Caco-2 (cell line): ENCODE measurements around the gene BACH2. TPM values are rescaled to one million over a fixed set of nuclear protein-coding genes. Genes with fewer than 3 reads are reported as not detected.

Experiments used
- BruUV-seq: library from RNA; stranded (reverse); fragments of 400-500 nt; replicated peaks from 2 replicates; lab custom pipeline; 2021; lab: Mats Ljungman, UMichigan
- CTCF ChIA-PET: fragments of 300-600 bp; sonication (Branson Sonifier 250); formaldehyde crosslinking; loops from one replicate; lab custom pipeline; 2022; ENCODE audit warnings: antibody characterized with exemption; lab: Charles Lee
- POLR2A ChIA-PET: fragments of 300-600 bp; sonication (Branson Sonifier 250); formaldehyde crosslinking; loops from one replicate; lab custom pipeline; 2022; ENCODE audit warnings: antibody characterized with exemption; lab: Charles Lee
- DNase-seq, 2 experiments: peaks; one replicate each; pipeline versions ENCODE4 v3.0.0 to v3.0.0-alpha.2; 2020 to 2022
- H3K27me3 ChIP-seq: replicated peaks from 2 replicates; pipeline ENCODE4 v1.6.0; 2011; ENCODE audit warnings: low read length; ENCODE audit not compliant: control insufficient read depth, insufficient read depth
- H3K36me3 ChIP-seq: 2 replicates; pipeline ENCODE4 v1.5.1; 2011; ENCODE audit warnings: low read length; ENCODE audit not compliant: control insufficient read depth, insufficient read depth
- H3K4me1 ChIP-seq: fragments of 250-450 bp; sonication (Bioruptor Pico); 2 replicates; pipeline ENCODE4 v1.5.1; 2020; ENCODE audit warnings: mild to moderate bottlenecking
- H3K4me3 ChIP-seq: 2 replicates; pipeline ENCODE4 v1.5.1; 2011; ENCODE audit warnings: low read depth, mild to moderate bottlenecking, control low read depth, low read length
- H3K9me3 ChIP-seq: fragments of 250-450 bp; sonication (Bioruptor Pico); 2 replicates; pipeline ENCODE4 v1.5.1; 2020; ENCODE audit warnings: mild to moderate bottlenecking, moderate library complexity
- H3K27ac Mint-ChIP-seq: one replicate; pipeline ENCODE4 v1.8.0; 2022; ENCODE audit warnings: mixed read lengths; ENCODE audit not compliant: unreplicated experiment
- H3K27me3 Mint-ChIP-seq: one replicate; pipeline ENCODE4 v1.8.0; 2022; ENCODE audit warnings: mixed read lengths; ENCODE audit not compliant: insufficient read depth, unreplicated experiment
- H3K36me3 Mint-ChIP-seq: one replicate; pipeline ENCODE4 v1.8.0; 2022; ENCODE audit warnings: mild to moderate bottlenecking, mixed read lengths; ENCODE audit not compliant: insufficient read depth, unreplicated experiment
- H3K4me1 Mint-ChIP-seq: one replicate; pipeline ENCODE4 v1.8.0; 2022; ENCODE audit warnings: low read depth, mixed read lengths; ENCODE audit not compliant: unreplicated experiment
- H3K4me3 Mint-ChIP-seq: one replicate; pipeline ENCODE4 v1.8.0; 2022; ENCODE audit warnings: mild to moderate bottlenecking, moderate library complexity, mixed read lengths; ENCODE audit not compliant: unreplicated experiment
- H3K9me3 Mint-ChIP-seq: one replicate; pipeline ENCODE4 v1.8.0; 2022; ENCODE audit warnings: mixed read lengths; ENCODE audit not compliant: unreplicated experiment
- CTCF ChIP-seq, 2 experiments: fragments of 200-600 bp in 1 of 2; IDR thresholded peaks; 1 replicate in 1 of 2; 2 replicates in 1 of 2; pipeline versions ENCODE4 v1.5.1 to v1.8.0; 2011 to 2022; ENCODE audit warnings: antibody characterized with exemption in 1 of 2, control low read depth in 1 of 2, inconsistent platforms in 1 of 2, low read depth in 1 of 2, low read length in 1 of 2, mild to moderate bottlenecking in 1 of 2, moderate library complexity in 1 of 2; ENCODE audit not compliant: insufficient read depth in 1 of 2, severe bottlenecking in 1 of 2, unreplicated experiment in 1 of 2
- intact Hi-C: fragments of 100-400 bp; cut with micrococcal nuclease; formaldehyde crosslinking; loops from one replicate; pipeline ENCODE4 v1.10.0; 2022; ENCODE audit not compliant: unreplicated experiment
- total RNA-seq: library from RNA; stranded (reverse); gene quantifications from 2 replicates; pipeline ENCODE4 v1.2.3, GENCODE V29; 2022

The BACH2 gene
- total RNA-seq, 1 experiment from 2014 or later = 0.43 TPM

- CTCF ChIA-PET = no interaction called here
- Histone ChIP-seq H3K4me3 (no peak overlapping the region), H3K36me3 (no peaks in the 10 kb centered on the region), H3K9me3 (no peaks in the 10 kb centered on the region), H3K27me3 (no peaks in the 10 kb centered on the region; the same call in 1 of the 2 replicates), H3K4me1 (no peaks in the 10 kb centered on the region)
- Mint-ChIP-seq H3K4me1 (no peaks in the 10 kb centered on the region), H3K27ac (no peak overlapping the region), H3K4me3 (no peak overlapping the region), H3K36me3 (no peaks in the 10 kb centered on the region), H3K27me3 (peaks cover 17% of the 10 kb centered on the region), H3K9me3 (no peaks in the 10 kb centered on the region)
- POLR2A ChIA-PET = no interaction called here
- no peak for DNase-seq
- no peak for TF ChIP-seq CTCF (IDR thresholded peaks at IDR 0.05; ENCODE audit: insufficient read depth in 1 of 2, low read depth in 1 of 2, low read length in 1 of 2, severe bottlenecking in 1 of 2, unreplicated experiment in 1 of 2)
- no TSS peak for BruUV-seq
- intact Hi-C loops = no loop called here
These were observed 341.3 kb downstream of the BACH2 start for GRCh38 chr6:89955364-89955763.

- ChIA-PET CTCF (no interaction called here), POLR2A (no interaction called here)
- intact Hi-C loops = no loop called here
- no peak for DNase-seq
- Mint-ChIP-seq H3K27ac (no peak overlapping the region), H3K27me3 (peaks cover 11% of the 10 kb centered on the region), H3K9me3 (no peaks in the 10 kb centered on the region), H3K4me1 (no peaks in the 10 kb centered on the region), H3K4me3 (no peak overlapping the region), H3K36me3 (no peaks in the 10 kb centered on the region)
- Histone ChIP-seq H3K4me1 (no peaks in the 10 kb centered on the region), H3K9me3 (no peaks in the 10 kb centered on the region), H3K36me3 (no peaks in the 10 kb centered on the region), H3K27me3 (no peaks in the 10 kb centered on the region; the same call in 1 of the 2 replicates), H3K4me3 (no peak overlapping the region)
- TF ChIP-seq CTCF (IDR thresholded peaks at IDR 0.05; ENCODE audit: insufficient read depth in 1 of 2, low read depth in 1 of 2, low read length in 1 of 2, severe bottlenecking in 1 of 2, unreplicated experiment in 1 of 2) = no peak
- BruUV-seq = no TSS peak
These were observed 341.9 kb downstream of the BACH2 start for GRCh38 chr6:89954721-89955148.

GRCh38 chr6:89952686-89953085 lies 344.0 kb downstream of the BACH2 start:
- Histone ChIP-seq H3K36me3 (no peaks in the 10 kb centered on the region), H3K9me3 (no peaks in the 10 kb centered on the region), H3K4me3 (no peak overlapping the region), H3K4me1 (no peaks in the 10 kb centered on the region), H3K27me3 (no peaks in the 10 kb centered on the region; the same call in 1 of the 2 replicates)
- H3K4me3 Mint-ChIP-seq = no peak overlapping the region
- no peaks in the 10 kb centered on the region for H3K36me3 Mint-ChIP-seq
- ChIA-PET CTCF (no interaction called here), POLR2A (no interaction called here)
- no TSS peak for BruUV-seq
- H3K9me3 Mint-ChIP-seq = no peaks in the 10 kb centered on the region
- peaks cover 8% of the 10 kb centered on the region for H3K27me3 Mint-ChIP-seq
- TF ChIP-seq CTCF (IDR thresholded peaks at IDR 0.05; ENCODE audit: insufficient read depth in 1 of 2, low read depth in 1 of 2, low read length in 1 of 2, severe bottlenecking in 1 of 2, unreplicated experiment in 1 of 2) = no peak
- DNase-seq = no peak
- H3K27ac Mint-ChIP-seq = no peak overlapping the region
- intact Hi-C loops = no loop called here
- H3K4me1 Mint-ChIP-seq = no peaks in the 10 kb centered on the region
